ENCODE measurements around the gene B3GALT4. TPM values are rescaled to one million over a fixed set of nuclear protein-coding genes. Genes with fewer than 3 reads are reported as not detected.

B3GALT4 gene
- total and polyA plus RNA-seq, 2 donors (not counting 1 experiment from before 2014, with no cell fraction given), result 10.2 to 44.1 TPM

DNA sequence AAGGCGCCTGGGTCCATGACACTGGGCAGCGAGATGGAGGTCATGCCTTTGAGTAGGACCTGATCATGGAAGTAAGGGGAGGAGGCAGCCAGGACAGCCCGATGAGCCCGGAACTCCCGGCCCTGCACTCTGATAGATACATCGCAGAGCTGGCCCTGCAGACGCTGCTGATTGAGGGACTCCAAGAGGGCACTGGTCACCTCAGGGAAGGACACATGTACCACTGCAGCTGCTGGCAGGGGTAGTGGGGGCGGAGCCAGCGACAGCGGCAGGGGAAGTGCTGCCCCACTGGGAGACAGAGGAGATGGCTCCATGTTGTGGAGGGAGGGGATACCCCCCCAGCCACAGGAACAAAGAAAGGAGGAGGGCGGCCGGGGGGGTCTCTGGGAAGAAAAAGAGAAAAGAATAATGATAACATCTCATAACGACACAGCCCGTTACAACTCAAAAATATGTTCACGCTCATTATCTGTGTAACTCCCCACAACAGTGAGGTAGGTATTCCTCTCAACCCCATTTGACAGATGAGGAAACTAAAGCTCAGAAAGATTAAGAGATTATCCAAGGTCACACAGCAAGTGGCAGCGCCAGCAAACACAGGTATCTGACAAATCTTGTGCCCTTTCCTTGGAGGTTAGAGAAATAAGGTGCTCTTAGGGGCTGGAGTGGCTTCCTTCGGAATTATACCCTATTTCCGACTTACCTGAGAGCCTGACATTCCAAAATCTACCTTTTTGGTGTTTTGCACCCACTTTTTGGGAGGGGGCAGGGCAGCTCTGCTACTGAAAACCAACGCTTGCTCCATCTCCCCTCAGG lies 39.9 kb downstream of the B3GALT4 start:
- POLR2A ChIA-PET, result interaction anchor here (0.6 to 2.3 kb wide), 17 partner anchors 11 to 348 kb away, joined by 3 to 29 read pairs (median 5); partner anchors contain the start of genes B3GALT4, BAK1, PHF1 and RGL2
- H3K9me3 Mint-ChIP-seq (ENCODE audit: insufficient read depth), result no peaks in the 10 kb centered on the region
- WGBS (ENCODE audit: insufficient coverage), result 85% methylated on average over 9 of the region's 19 CpGs
- H3K9me3 ChIP-seq (ENCODE audit: control extremely low read depth in 1 of 3, control insufficient read depth in 2 of 3, insufficient read depth in 1 of 3, low read length in 2 of 3), result no peaks in the 10 kb centered on the region
- DNase-seq, result no peak
- CTCF ChIA-PET, result interaction anchor here (0.5 to 5.3 kb wide), 9 partner anchors 15 to 1824 kb away, joined by 3 to 50 read pairs (median 5); partner anchors contain the start of genes B3GALT4 and CUTA
- H3K4me3 ChIP-seq (ENCODE audit: control extremely low read depth in 1 of 5, extremely low read depth in 1 of 5, insufficient read depth in 1 of 5, low read depth in 2 of 5, low read length in 4 of 5), result peak overlapping the region in 4 of 5 experiments; percentile 82 to 99 (median 89)
- H3K4me1 Mint-ChIP-seq, result peaks cover 82% of the 10 kb centered on the region
- peak overlapping the region; percentile 65 for H3K4me2 ChIP-seq (replicated peaks; ENCODE audit: low read depth, low read length, poor library complexity, severe bottlenecking)
- H3K27me3 ChIP-seq (replicated peaks in 1 of 4; ENCODE audit: control extremely low read depth in 1 of 4, control insufficient read depth in 3 of 4, insufficient read depth in 4 of 4, low read length in 3 of 4), result no peaks in the 10 kb centered on the region
- peak overlapping the region; percentile 99 for H3K27ac Mint-ChIP-seq
- H3K36me3 ChIP-seq (replicated peaks in 1 of 2; ENCODE audit: control extremely low read depth in 1 of 2, control insufficient read depth in 1 of 2, extremely low read depth in 1 of 2, insufficient read depth in 2 of 2, low read length in 1 of 2), result peaks cover 3 to 52% of the 10 kb centered on the region in 2 experiments
- peak overlapping the region; percentile 51 to 100 for H3K27ac ChIP-seq (ENCODE audit: low read length in 2 of 2)
- H3K9ac ChIP-seq (ENCODE audit: low read length), result peak overlapping the region; percentile 95
- H3K79me2 ChIP-seq (ENCODE audit: control insufficient read depth, insufficient read depth, low read length), result peaks cover 90% of the 10 kb centered on the region
- no peak for ATAC-seq (ENCODE audit: low read depth)
- intact Hi-C loops (cut with micrococcal nuclease), result no loop called here
- H3K4me3 Mint-ChIP-seq, result peak overlapping the region; percentile 100
- H2AFZ ChIP-seq (ENCODE audit: insufficient read depth, low read depth, low read length, poor library complexity, severe bottlenecking), result no peak overlapping the region
- peaks cover 52% of the 10 kb centered on the region for H4K20me1 ChIP-seq (ENCODE audit: control insufficient read depth, insufficient read depth, low read length, poor library complexity, severe bottlenecking)
- TF ChIP-seq, protein P1, sequence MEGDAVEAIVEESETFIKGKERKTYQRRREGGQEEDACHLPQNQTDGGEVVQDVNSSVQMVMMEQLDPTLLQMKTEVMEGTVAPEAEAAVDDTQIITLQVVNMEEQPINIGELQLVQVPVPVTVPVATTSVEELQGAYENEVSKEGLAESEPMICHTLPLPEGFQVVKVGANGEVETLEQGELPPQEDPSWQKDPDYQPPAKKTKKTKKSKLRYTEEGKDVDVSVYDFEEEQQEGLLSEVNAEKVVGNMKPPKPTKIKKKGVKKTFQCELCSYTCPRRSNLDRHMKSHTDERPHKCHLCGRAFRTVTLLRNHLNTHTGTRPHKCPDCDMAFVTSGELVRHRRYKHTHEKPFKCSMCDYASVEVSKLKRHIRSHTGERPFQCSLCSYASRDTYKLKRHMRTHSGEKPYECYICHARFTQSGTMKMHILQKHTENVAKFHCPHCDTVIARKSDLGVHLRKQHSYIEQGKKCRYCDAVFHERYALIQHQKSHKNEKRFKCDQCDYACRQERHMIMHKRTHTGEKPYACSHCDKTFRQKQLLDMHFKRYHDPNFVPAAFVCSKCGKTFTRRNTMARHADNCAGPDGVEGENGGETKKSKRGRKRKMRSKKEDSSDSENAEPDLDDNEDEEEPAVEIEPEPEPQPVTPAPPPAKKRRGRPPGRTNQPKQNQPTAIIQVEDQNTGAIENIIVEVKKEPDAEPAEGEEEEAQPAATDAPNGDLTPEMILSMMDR (IDR thresholded peaks at IDR 0.05), result no peak
- TF ChIP-seq EZH2 (IDR thresholded peaks at IDR 0.05; ENCODE audit: borderline replicate concordance, insufficient read depth, low read depth, low read length, poor library complexity, severe bottlenecking), result no peak
- H3K27me3 Mint-ChIP-seq, result no peaks in the 10 kb centered on the region
- H3K4me1 ChIP-seq (ENCODE audit: control insufficient read depth in 2 of 2, insufficient read depth in 2 of 2, low read length in 2 of 2), result peaks cover 72 to 79% of the 10 kb centered on the region in 2 donors

DNA sequence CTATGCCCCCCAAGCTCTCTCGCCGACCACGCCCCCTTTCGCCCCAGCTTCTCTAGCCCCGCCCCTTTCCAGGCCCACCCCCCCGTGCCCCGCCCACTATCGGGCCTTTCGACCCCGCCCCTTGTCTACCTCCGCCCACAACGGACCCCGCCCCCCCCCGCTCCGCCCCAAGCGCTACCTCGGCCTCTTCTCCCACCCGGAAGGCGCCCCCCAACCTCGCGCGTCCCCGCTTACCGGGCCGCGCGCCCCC lies 40.4 kb downstream of the B3GALT4 start:
- Histone ChIP-seq H3K36me3 (replicated peaks in 1 of 2; ENCODE audit: control extremely low read depth in 1 of 2, control insufficient read depth in 1 of 2, extremely low read depth in 1 of 2, insufficient read depth in 2 of 2, low read length in 1 of 2) (peaks cover 3 to 47% of the 10 kb centered on the region in 2 experiments), H3K27ac (ENCODE audit: low read length in 2 of 2) (peak overlapping the region; percentile 51 to 100), H4K20me1 (ENCODE audit: control insufficient read depth, insufficient read depth, low read length, poor library complexity, severe bottlenecking) (peaks cover 47% of the 10 kb centered on the region), H3K4me1 (ENCODE audit: control insufficient read depth in 2 of 2, insufficient read depth in 2 of 2, low read length in 2 of 2) (peaks cover 68 to 79% of the 10 kb centered on the region in 2 donors), H3K27me3 (replicated peaks in 1 of 4; ENCODE audit: control extremely low read depth in 1 of 4, control insufficient read depth in 3 of 4, insufficient read depth in 4 of 4, low read length in 3 of 4) (no peaks in the 10 kb centered on the region), H3K4me3 (ENCODE audit: control extremely low read depth in 1 of 5, extremely low read depth in 1 of 5, insufficient read depth in 1 of 5, low read depth in 2 of 5, low read length in 4 of 5) (peak overlapping the region in 4 of 5 experiments; percentile 82 to 99 (median 89)), H3K9ac (ENCODE audit: low read length) (peak overlapping the region; percentile 95), H3K4me2 (replicated peaks; ENCODE audit: low read depth, low read length, poor library complexity, severe bottlenecking) (peak overlapping the region; percentile 84), H2AFZ (ENCODE audit: insufficient read depth, low read depth, low read length, poor library complexity, severe bottlenecking) (no peak overlapping the region), H3K9me3 (ENCODE audit: control extremely low read depth in 1 of 3, control insufficient read depth in 2 of 3, insufficient read depth in 1 of 3, low read length in 2 of 3) (no peaks in the 10 kb centered on the region), H3K79me2 (ENCODE audit: control insufficient read depth, insufficient read depth, low read length) (peaks cover 90% of the 10 kb centered on the region)
- CTCF ChIA-PET, result interaction anchor here (1.0 to 5.3 kb wide), 11 partner anchors 14 to 1825 kb away, joined by 3 to 50 read pairs (median 6); partner anchors contain the start of genes B3GALT4, CUTA, RGL2 and RPS18
- POLR2A ChIA-PET, result interaction anchor here (0.6 to 2.3 kb wide), 24 partner anchors 10 to 1108 kb away, joined by 3 to 29 read pairs (median 5); partner anchors contain the start of genes B3GALT4, BAK1, PHF1 and RGL2
- Mint-ChIP-seq H3K4me1 (peaks cover 82% of the 10 kb centered on the region), H3K27ac (peak overlapping the region; percentile 99), H3K9me3 (ENCODE audit: insufficient read depth) (no peaks in the 10 kb centered on the region), H3K4me3 (peak overlapping the region; percentile 100), H3K27me3 (no peaks in the 10 kb centered on the region)
- DNase-seq, result no peak
- intact Hi-C loops (cut with micrococcal nuclease), result no loop called here
- ATAC-seq (ENCODE audit: low read depth), result peak; percentile 0
- WGBS (ENCODE audit: insufficient coverage), result 0% methylated on average over 4 of the region's 27 CpGs
- TF ChIP-seq EZH2 (IDR thresholded peaks at IDR 0.05; ENCODE audit: borderline replicate concordance, insufficient read depth, low read depth, low read length, poor library complexity, severe bottlenecking), result no peak
- TF ChIP-seq, protein P1 (IDR thresholded peaks at IDR 0.05), result no peak

Measured in B cell (primary cell).